Measurements from ENCODE around the gene SAMD10.

The SAMD10 gene

GRCh38 chr20:63955281-63955826 lies 24.1 kb downstream of the SAMD10 start:
- DNase-seq: peak; percentile 51

GRCh38 chr20:63953764-63954429 lies 25.5 kb downstream of the SAMD10 start:
- no peak for DNase-seq

- DNase-seq: no peak
Observed at GRCh38 chr20:63952769-63953168, 26.7 kb downstream of the SAMD10 start.

DNA sequence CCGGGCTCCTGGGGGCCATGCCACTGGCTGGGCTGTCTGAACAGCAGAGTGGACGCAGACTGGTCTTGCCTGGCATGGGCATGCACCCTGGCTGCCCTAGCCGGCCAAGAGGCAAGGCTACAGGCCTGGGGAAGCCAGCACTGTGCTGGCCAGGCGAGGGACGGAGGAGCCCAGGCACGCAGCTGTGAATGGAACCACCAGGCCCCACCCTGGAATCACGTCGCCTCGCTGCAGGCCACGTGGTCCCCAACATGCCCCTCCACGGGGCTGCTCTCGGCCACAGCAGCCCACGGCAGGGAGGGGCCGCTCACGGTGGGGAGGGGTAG lies 27.3 kb downstream of the SAMD10 start:
- DNase-seq: no peak

- DNase-seq: no peak
Observed at GRCh38 chr20:63951398-63952209, 27.8 kb downstream of the SAMD10 start.

GRCh38 chr20:63950701-63951397 lies 28.6 kb downstream of the SAMD10 start:
- no peak for DNase-seq

GRCh38 chr20:63947638-63948456 lies 31.6 kb downstream of the SAMD10 start:
- peak; percentile 49 for DNase-seq

DNA sequence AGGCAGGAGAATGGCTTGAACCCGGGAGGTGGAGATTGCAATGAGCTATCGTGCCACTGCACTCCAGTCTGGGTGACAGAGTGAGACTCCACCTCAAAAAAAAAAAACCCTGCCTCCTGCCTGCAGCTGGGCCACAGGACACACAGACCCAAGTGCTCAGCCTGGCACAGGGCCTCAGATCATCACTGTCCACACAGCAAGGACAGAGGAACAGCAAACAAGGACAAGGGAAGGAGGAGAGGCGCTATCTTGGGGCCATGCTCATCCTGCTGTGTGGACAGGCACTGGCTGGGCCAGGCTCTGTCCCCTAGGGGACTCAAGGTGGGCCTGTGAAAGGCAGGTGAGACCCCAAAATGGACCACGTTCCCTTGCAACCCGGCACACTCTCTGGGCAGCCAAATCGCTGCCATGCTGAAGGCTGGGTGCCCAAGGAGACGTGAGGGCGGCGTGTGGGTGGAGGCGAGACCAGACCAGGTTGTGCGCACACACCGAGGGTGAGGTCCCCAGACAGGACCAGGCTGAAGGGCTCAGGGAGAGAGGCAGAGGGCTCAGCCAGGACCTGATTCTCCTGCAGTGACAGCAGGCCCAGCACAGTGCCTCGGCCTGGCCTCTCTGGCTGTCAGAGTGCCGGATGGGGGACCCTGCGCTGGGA lies 32.3 kb downstream of the SAMD10 start:
- DNase-seq: no peak

- DNase-seq: no peak
Observed at GRCh38 chr20:63945921-63946920, 33.2 kb downstream of the SAMD10 start.

- no peak for DNase-seq
Observed at GRCh38 chr20:63945031-63945658, 34.3 kb downstream of the SAMD10 start.

GRCh38 chr20:63944078-63944941 lies 35.1 kb downstream of the SAMD10 start:
- DNase-seq: no peak

DNA sequence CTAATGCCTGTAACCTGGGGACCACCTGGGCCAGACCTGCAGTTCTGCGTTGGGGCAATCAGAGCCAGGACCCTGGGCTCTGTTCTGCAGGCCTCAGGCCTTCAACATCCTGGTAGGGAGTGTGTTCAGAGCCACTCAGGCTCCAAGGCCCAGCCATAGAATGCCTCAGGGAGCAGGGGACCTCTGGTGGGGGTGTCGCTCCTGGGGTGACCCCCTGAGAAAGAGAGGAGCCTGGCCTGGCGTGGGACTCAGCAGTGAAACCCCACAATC lies 35.7 kb downstream of the SAMD10 start:
- DNase-seq: no peak

DNA sequence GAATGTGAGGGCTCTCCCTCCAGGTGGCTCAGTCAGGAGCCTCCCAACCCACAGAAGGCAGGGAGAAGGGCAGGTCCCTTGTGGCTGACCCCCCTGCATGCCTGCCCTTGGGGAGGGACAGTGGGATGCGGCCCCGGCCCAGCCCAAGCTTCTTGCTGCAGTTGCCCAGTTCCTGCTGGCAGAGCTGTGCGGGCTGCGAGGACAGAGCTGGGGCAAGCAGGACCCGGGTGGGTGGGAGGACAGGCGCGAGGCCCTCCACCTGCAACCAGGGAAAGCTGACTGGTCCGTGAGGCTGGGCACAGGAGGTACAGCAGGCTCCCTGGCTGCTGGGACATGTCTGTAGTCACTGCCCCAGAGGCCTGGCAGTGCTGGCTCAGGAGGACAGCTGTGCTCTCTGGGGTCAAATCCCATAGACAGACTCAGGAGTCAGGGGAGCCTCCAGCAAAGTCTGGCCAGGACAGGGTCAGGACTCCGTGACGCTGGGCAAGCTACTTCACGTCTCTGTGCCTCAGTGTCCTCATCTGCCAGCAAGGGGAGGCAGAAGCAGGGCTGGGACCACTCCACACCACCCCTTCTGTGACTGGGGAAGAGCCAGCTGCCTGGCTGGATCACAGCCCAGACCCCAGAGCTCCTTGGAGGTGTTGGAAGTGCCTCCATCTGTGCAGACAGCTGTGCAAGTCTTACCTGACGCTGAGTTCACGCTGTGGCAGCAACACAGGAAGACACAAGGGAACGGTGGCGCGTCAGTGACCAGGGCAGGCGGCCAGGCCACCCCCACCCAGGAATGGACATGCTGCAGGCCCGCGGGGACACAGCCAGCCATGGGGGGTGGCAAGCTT lies 36.3 kb downstream of the SAMD10 start:
- DNase-seq: no peak

DNA sequence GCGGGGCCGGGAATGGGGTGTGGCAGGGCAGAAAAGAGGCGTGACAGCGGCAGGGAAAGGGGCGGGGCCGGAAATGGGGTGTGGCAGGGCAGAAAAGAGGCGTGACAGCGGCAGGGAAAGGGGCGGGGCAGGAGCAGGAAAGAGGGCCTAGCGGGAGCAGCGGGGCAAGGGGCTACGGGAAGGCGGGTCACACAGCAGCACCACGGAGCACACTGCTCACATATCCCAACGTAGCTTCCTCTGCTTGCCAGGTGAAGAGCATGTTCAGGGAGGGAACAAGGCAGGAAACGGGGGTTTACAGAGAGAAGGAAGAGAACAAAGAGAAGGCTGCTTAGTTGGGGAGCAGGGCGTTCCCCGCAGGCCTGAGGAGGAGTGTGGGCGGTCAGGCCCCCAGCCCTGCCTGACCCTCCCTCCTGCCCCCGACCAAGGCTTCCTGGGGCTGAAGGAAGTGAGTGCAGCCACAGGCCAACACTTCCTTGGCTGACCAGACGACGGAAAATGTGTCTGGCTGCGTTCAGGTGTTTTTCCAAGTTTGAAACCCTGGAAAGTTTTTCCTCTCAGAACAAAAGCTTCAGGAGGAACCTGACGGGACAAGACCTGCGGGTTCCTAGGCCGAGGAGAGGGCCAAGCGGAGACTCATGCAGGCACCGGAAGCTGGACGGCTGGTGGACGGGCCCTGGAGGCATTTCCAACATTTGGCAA lies 37.0 kb downstream of the SAMD10 start:
- peak; percentile 63 for DNase-seq

DNA sequence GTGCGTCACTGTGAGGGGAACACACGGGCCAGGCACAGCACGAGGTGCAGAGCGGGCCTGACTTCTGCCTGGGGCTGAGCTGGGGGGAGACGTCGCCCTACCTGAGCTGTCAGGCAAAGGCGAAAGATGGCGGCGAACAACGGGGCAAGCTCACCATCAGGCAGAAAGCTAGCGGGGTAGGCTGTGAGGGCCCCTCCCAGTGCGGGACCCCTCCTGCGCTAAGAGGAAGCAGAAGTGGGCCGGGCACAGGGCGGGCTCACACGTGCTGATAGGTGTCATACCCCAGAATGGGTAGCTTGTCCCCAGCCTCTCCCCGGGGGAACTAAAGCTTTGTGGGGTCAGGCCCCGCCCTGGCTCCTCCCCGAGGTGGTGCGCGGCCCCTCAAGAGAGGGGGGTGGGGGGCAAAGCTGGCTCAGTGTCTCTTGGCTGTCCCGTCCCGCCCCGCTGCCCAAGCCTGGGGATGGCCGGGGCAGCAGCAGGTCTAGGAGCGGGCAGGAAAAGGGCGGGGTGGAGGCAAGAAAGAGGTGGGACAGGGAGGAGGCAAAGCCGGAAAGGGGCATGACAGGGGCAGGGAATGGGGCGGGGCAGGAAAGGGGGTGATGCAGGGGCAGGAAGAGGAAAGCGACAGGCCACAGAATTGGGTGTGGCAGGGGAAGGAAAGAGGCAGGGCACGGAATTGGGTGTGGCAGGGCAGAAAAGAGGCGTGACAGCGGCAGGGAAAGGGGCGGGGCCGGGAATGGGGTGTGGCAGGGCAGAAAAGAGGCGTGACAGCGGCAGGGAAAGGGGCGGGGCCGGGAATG lies 38.0 kb downstream of the SAMD10 start:
- peak; percentile 78 for DNase-seq

DNA sequence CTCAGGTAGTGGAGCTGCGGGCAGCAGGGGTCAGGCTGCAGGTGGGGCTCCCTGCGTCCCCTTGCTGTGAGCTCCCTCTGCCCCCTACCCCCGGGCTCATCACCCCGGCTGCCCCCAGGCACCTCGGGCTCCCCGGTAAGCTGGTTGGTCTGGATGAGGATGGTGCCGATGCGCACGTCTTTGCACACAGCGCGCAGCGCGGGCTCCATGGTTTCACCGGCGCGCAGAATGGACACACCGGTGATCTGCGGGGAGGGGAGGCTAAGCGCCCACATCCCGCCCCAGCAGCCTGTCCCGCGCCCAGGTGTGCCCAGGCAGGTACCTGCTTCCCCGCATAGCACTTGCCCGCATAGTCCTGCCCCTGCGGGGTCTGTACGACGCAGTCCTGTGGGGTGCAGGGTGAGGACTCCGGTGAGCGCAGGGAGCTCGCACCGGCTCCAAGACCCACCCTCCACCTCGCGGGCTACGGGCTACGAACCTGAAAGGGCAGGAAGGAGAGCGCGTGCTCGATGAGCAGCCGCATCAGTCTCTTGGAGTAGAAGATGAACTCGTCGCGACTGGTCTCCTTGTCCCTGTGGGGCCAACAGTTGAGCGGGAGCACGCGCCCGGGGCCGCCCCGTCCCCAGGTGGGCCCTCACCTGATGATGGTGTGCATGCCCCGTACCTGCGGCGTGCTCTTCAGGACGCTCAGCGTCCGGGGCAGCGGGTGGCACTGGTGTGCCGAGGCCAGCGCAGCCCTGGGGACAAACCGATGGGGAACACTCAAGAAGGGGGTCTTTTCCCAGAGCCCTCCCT lies 38.8 kb downstream of the SAMD10 start:
- no peak for DNase-seq

Data from stimulated activated CD4-positive, alpha-beta T cell treated with anti-CD3 and anti-CD28 coated beads, Interleukin-15, amount 100 ng/mL, for 24 hours (primary cell).